HTR-8/SVneo (cell line): ENCODE data around the gene MED12L.
"Not testable (repeated sequence)": the region's sequence is repeated elsewhere in the genome, so short reads cannot be mapped to it uniquely, and the experiment has no call there.

Experiments used
- DNase-seq: peaks from one replicate; pipeline ENCODE4 v3.0.0; 2011; ENCODE audit warnings: low spot score, mixed read lengths; ENCODE audit not compliant: insufficient read length
- FAIRE-seq: peaks from 2 replicates; lab custom pipeline; 2011; peaks lifted over from hg19 to GRCh38; lab: Jason Lieb, UNC

The MED12L gene

GRCh38 chr3:151168269-151169094 lies 83.0 kb downstream of the MED12L start:
- FAIRE-seq, result no peak

GRCh38 chr3:151169262-151169947 lies 83.9 kb downstream of the MED12L start:
- FAIRE-seq (no peak), DNase-seq (no peak)

More at GRCh38 chr3:151168269-151169094, 83.0 kb downstream of the MED12L start:
- peak; percentile 59 for DNase-seq

GRCh38 chr3:151169948-151170679 lies 84.7 kb downstream of the MED12L start:
- not testable (repeated sequence) for FAIRE-seq, DNase-seq

- FAIRE-seq, result no peak
Measured at GRCh38 chr3:151171145-151171757, 85.8 kb downstream of the MED12L start.

GRCh38 chr3:151174351-151174750 lies 88.9 kb downstream of the MED12L start:
- FAIRE-seq (no peak), DNase-seq (no peak)

More at GRCh38 chr3:151171145-151171757, 85.8 kb downstream of the MED12L start:
- no peak for DNase-seq

- FAIRE-seq (no peak), DNase-seq (no peak)
Measured at GRCh38 chr3:151175952-151176351, 90.5 kb downstream of the MED12L start.

- no peak for DNase-seq
- FAIRE-seq, result no peak
Measured at GRCh38 chr3:151178208-151178845, 92.9 kb downstream of the MED12L start.

- no peak for DNase-seq
- no peak for FAIRE-seq
Measured at GRCh38 chr3:151182349-151183079, 97.0 kb downstream of the MED12L start.

- DNase-seq (no peak), FAIRE-seq (no peak)
Measured at GRCh38 chr3:151183265-151183671, 97.8 kb downstream of the MED12L start.

GRCh38 chr3:151191095-151191494 lies 105.6 kb downstream of the MED12L start:
- DNase-seq, result no peak

GRCh38 chr3:151192545-151192944 lies 107.1 kb downstream of the MED12L start:
- DNase-seq, result no peak
- FAIRE-seq, result no peak

More at GRCh38 chr3:151191095-151191494, 105.6 kb downstream of the MED12L start:
- no peak for FAIRE-seq

- FAIRE-seq, result no peak
- no peak for DNase-seq
Measured at GRCh38 chr3:151195826-151196225, 110.4 kb downstream of the MED12L start.

GRCh38 chr3:151196434-151196833 lies 111.0 kb downstream of the MED12L start:
- DNase-seq (no peak), FAIRE-seq (no peak)

- FAIRE-seq (no peak), DNase-seq (no peak)
Measured at GRCh38 chr3:151197228-151197627, 111.8 kb downstream of the MED12L start.

- DNase-seq (no peak), FAIRE-seq (no peak)
Measured at GRCh38 chr3:151197981-151198767, 112.7 kb downstream of the MED12L start.

GRCh38 chr3:151198849-151199248 lies 113.4 kb downstream of the MED12L start:
- FAIRE-seq (no peak), DNase-seq (no peak)

- DNase-seq, result no peak
- FAIRE-seq, result no peak
Measured at GRCh38 chr3:151199554-151200438, 114.3 kb downstream of the MED12L start.
